Activated CD8-positive, alpha-beta memory T cell treated with anti-CD3 and anti-CD28 coated beads for 1 hour (primary cell): ENCODE data around the gene ARHGEF38.

Source experiments
- DNase-seq, 2 donors: peaks; one replicate each; pipeline ENCODE4 v3.0.0-alpha.2; 2020; ENCODE audit warnings: low read depth in 1 of 2; ENCODE audit errors: extremely low read depth in 1 of 2

ARHGEF38 gene

GRCh38 chr4:105551965-105552746 lies at the start of gene ARHGEF38:
TSS of gene ARHGEF38 (plus strand) at chr4:105552620. CDS start at chr4:105552766, 146 bp downstream.
- no peak for DNase-seq

- no peak for DNase-seq
Measured at GRCh38 chr4:105503484-105503883, 48.9 kb upstream of the ARHGEF38 start.

GRCh38 chr4:105504744-105505143 lies 47.7 kb upstream of the ARHGEF38 start:
- no peak for DNase-seq

DNA sequence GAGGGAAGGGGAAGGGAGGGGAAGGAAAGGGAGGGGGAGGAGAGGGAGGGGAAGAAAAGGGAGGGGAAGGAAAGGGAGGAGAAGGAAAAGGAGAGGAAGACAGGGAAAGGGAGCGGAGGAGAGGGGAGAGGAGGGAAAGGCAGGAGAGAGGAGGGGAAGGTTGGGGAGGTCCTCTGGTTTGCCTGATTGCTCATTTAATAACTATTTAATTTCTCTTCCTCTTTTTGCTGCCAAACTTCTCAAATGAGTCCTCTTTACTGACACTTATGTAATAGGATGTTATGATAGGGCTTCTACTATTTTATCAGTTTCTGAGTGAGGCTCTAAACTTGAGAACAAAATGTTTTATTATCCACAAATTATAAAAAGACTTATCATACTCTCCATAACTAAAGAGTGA lies 43.1 kb upstream of the ARHGEF38 start:
- DNase-seq: no peak

GRCh38 chr4:105509714-105510113 lies 42.7 kb upstream of the ARHGEF38 start:
- no peak for DNase-seq

DNA sequence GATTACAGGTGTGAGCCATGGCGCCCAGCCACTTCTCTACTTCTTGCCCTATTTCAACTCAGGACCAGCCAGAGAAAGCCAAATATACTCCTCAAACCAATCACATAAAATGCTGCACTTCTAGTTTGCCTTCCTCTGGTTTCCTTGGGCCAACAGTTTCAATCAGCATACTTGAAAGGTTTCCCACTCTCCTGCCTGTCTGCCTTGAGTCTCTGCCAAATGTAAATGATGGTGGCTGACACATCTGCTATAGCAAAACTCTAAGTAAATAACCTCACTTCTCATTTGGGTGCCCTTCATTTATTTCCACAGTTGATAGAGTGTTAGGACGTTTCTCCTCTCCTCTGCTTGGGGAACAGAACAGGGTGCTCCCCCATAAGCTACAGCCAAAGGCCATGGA lies 42.2 kb upstream of the ARHGEF38 start:
- DNase-seq: no peak

DNA sequence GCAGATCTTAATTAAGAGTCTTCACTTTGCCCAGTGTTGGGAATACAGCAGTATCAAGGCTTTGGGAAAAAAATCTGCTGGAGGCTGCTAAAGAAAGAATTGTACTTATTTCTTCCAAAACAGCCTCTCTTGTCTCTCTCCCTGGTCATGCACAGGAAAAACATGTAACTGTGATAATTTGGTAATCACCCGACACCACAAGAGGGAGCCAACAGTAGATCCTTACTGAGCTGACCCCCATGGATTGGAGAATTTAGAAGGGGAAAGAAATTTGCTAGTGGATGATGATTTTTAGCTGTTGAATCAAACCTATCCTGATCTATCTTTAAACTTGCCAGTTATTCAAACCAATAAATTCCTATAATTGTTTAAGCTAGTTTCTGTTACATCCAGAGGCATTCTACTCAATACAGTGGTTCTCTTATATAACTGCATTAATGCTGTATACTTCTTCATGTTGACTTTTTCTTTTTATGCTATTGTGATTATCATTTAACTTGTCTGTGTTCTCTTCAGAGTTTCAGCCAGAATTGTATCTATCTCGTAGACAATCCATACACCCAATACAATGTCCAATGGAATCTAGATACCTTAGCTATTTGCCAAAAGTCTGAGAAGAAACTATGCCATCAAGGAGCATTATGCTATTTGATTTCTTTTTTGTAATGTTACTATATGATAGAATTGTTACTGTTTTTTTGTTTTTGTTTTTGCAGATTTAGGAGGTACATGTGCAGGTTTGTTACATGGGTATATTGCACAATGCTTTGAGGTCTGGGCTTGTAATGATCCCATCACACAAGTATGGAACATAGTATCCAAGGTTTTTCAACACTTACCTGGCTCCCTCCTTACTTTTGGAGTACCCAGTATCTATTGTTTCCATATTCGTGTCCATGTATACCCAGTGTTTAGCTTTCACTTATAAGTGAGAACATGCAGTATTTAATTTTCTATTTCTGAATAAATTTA lies 31.3 kb upstream of the ARHGEF38 start:
- no peak for DNase-seq

DNA sequence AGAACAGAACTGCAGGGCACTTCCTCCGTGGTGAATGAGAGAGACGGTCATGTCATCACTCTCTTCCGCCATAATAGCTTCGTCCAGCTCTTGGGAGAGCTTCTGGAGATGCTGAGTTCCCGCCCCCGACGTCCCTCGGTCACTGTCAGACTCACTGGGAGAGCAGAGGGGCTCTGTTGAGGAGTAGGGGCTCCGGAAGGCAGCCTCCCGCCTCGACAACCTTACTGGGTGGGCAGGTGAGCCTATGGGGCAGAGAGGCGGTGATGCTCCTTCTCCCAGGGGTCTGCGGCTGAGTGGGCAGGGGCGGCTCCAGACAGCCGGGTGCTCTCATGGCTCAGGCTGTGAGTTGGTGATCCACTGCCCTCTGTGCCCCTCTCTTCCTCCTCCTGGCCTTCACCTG lies 25.8 kb upstream of the ARHGEF38 start:
- DNase-seq: no peak

DNA sequence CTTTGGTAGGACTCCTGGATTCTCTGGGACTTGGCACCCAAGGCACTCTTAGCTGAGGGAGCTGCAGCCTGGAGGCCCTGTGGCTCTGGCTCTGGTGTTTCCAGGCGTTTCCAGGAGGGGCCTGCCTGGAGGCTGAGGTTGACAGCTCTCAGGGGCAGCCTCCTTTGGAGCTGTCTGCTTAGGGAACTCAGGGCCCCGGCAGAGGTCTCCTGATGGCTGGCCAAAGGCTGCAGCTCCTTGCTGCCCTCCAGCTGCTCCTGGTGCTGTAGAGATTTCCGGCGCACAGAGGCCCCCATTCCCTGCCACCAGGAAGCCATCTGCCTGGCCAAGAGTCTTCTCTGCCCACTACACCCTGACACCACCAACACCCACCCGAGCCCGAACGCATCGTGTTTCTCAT lies 25.3 kb upstream of the ARHGEF38 start:
- DNase-seq: no peak

DNA sequence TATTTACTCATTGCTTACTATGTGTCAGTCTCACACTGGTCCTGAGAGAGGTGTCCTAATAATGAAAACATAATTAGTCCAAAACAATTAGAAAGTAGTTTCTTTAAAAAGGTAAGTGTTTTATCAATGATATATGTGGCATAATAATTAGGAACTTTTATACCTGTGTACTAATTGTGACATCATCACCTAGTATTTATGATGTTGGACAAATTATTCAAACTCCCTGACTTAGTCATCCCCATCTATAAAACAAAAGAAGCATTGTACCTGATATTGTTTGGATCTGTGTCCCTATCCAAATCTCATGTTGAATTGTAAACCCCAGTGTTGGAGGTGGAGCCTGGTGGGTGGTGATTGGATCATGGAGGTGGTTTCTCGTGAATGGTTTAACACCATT lies 15.8 kb upstream of the ARHGEF38 start:
- DNase-seq: no peak

- DNase-seq: no peak
Measured at GRCh38 chr4:105541420-105541819, 11.0 kb upstream of the ARHGEF38 start.

- no peak for DNase-seq
Measured at GRCh38 chr4:105542039-105542438, 10.4 kb upstream of the ARHGEF38 start.

- no peak for DNase-seq
Measured at GRCh38 chr4:105543346-105543745, 9.1 kb upstream of the ARHGEF38 start.

GRCh38 chr4:105543881-105544280 lies 8.5 kb upstream of the ARHGEF38 start:
- DNase-seq: no peak

DNA sequence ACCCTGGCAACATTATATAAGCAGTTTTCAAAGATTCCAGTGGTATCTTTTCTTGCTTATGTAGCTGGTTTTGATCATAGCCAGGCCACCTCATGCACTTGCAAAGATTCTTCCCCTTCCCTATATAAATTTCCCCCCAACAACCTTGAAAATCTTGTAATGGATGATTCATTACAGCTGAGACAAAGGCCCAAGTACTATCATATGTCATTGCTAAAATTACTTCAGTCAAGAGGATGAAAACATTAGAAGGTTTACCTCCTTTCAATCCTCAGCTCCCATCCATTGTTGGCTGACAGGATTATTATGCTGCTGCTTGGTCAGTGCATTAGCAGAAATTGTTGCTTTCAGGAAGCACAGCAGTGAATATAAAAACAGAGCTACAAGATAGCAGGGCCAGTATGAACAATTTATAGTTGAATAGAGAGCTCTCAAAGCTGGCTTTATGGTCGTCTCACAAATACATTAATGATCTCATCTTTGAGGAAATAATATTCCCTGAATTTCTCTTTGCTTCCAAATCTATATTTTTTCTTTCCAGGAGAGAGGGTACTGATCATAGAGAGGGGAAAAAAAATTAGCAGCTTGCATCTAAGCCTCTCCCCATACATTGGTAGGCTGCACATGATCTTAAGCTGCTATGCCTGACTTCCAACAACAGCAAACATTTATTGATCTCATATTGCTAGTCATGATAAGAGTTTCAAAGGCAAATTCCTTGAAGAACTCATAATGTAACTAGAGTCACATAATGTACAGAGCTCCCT lies 7.7 kb upstream of the ARHGEF38 start:
- no peak for DNase-seq

- no peak for DNase-seq
Measured at GRCh38 chr4:105546086-105546485, 6.3 kb upstream of the ARHGEF38 start.

DNA sequence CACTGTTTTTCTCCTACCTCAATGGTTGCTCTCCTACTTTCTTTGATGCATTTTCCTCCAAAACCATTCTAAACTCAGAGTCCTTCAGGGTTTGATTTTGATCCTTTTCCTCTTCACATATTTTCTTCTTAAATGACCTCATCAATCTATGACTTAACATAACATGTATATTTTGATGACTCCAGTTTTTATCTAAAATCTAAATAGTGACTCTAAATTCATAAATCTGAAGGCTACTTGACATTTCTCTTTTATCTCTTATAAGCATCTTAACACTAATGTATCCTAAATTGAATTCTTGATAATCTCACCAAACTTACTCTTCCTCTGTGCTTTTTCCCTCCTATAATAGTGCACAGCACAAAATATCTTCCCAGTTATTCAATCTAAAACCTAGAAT lies 4.7 kb upstream of the ARHGEF38 start:
- no peak for DNase-seq

DNA sequence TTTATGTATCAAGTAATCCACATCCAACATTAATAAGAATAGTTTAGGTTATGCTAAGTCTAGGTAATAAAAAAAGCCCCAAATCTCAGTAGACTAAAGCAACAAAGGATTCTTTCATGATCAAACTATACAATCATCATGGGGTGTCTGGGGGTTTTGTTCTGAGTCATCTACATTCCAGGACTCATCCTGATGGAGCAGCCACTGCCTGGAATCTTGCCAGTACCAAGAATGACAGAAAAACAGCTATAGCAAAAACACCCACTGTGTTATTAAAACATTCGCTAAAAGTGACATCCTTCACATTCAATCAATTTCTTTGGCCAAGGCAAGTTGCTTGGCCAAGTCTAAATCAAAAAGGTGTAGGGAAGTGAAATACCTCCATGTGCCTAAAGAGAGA lies 3.9 kb upstream of the ARHGEF38 start:
- DNase-seq: no peak

- DNase-seq: no peak
Measured at GRCh38 chr4:105550641-105551040, 1.8 kb upstream of the ARHGEF38 start.

- DNase-seq: no peak
Measured at GRCh38 chr4:105555409-105555808, 3.0 kb downstream of the ARHGEF38 start.

DNA sequence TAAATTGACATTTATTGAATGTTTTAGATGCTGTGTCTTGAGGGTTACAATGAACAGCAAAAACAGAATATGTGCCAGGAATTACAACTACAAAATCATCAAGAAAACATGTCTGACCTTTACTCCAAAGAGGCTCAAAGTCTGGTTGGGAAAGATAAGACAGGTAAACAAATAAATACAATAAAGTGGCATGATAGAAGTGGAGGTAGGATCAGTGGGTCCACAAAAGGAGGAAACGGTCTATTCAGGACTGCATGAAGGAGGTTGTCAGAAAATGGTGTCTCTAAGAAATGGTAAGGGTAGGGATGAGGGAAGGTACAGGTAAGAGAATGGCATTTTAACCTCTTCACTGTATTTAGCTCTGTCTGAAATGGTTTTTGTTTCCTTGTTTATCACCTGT lies 3.8 kb downstream of the ARHGEF38 start:
- DNase-seq: no peak
